Omental fat pad (tissue), 4 donors: ENCODE data around the gene EVA1C. TPM values are rescaled to one million over a fixed set of nuclear protein-coding genes. Genes with fewer than 3 reads are reported as not detected.

ENCODE experiments used
- ATAC-seq: fragments of 150-250 bp; one replicate; pipeline ENCODE4 v1.9.1; 2016; ENCODE audit warnings: mild to moderate bottlenecking, moderate library complexity; ENCODE audit not compliant: low FRiP score
- DNase-seq: peaks from one replicate; pipeline ENCODE4 v3.0.0-alpha.2; 2019; ENCODE audit warnings: low spot score
- total RNA-seq, 4 donors: library from RNA; depleted of rRNA; stranded (reverse); fragments of >200 nt; gene quantifications; one replicate each; pipeline ENCODE4 v1.1.0, GENCODE V29; 2016
- TF ChIP-seq, protein P1 (sequence below), 3 donors: fragments of 450-650 bp; IDR thresholded peaks; one replicate each; pipeline ENCODE4 v1.5.1; 2016 to 2017; ENCODE audit warnings: antibody characterized with exemption in 3 of 3, mild to moderate bottlenecking in 3 of 3, moderate library complexity in 2 of 3

Gene EVA1C
- total RNA-seq, 4 donors from 2014 or later = 41.1 to 108 (median 75.9) TPM

GRCh38 chr21:32370998-32371766 is 41.3 kb upstream of the EVA1C start:
- TF ChIP-seq, protein P1, sequence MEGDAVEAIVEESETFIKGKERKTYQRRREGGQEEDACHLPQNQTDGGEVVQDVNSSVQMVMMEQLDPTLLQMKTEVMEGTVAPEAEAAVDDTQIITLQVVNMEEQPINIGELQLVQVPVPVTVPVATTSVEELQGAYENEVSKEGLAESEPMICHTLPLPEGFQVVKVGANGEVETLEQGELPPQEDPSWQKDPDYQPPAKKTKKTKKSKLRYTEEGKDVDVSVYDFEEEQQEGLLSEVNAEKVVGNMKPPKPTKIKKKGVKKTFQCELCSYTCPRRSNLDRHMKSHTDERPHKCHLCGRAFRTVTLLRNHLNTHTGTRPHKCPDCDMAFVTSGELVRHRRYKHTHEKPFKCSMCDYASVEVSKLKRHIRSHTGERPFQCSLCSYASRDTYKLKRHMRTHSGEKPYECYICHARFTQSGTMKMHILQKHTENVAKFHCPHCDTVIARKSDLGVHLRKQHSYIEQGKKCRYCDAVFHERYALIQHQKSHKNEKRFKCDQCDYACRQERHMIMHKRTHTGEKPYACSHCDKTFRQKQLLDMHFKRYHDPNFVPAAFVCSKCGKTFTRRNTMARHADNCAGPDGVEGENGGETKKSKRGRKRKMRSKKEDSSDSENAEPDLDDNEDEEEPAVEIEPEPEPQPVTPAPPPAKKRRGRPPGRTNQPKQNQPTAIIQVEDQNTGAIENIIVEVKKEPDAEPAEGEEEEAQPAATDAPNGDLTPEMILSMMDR (IDR thresholded peaks at IDR 0.05) = no peak
- DNase-seq (no peak), ATAC-seq (peak; percentile 19)

GRCh38 chr21:32371913-32372314 is 40.6 kb upstream of the EVA1C start:
- no peak for DNase-seq
- peak; percentile 93 for ATAC-seq
- TF ChIP-seq, protein P1 (IDR thresholded peaks at IDR 0.05) = no peak

- ATAC-seq (no peak), DNase-seq (no peak)
- TF ChIP-seq, protein P1 (IDR thresholded peaks at IDR 0.05) = no peak
These were observed 39.8 kb upstream of the EVA1C start for GRCh38 chr21:32372755-32373154.

- ATAC-seq (no peak), DNase-seq (no peak)
- TF ChIP-seq, protein P1 (IDR thresholded peaks at IDR 0.05) = no peak
These were observed 35.0 kb upstream of the EVA1C start for GRCh38 chr21:32377506-32377905.

DNA sequence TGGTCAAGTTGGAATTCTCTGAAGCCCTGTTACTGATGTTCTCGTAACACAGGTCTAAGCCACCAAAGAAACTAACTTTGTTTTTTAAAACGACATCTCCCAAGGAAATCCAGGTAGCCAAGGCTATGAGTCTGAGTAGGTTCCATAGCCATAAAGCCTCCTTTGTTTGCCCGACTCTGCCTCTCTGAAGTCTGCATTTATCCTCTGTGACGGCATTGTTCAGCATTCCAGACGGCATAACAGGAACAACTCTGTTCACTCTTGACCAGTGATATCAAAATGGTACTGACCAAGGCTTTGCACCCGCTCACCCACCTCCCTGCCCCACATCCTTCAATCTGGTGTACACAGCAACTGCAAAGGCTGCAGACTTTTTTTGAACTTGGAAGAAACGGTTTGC is 34.5 kb upstream of the EVA1C start:
- no peak for DNase-seq
- ATAC-seq = no peak
- TF ChIP-seq, protein P1 (IDR thresholded peaks at IDR 0.05) = no peak

- TF ChIP-seq, protein P1 (IDR thresholded peaks at IDR 0.05) = no peak
- DNase-seq (no peak), ATAC-seq (no peak)
These were observed 33.5 kb upstream of the EVA1C start for GRCh38 chr21:32378956-32379355.

DNA sequence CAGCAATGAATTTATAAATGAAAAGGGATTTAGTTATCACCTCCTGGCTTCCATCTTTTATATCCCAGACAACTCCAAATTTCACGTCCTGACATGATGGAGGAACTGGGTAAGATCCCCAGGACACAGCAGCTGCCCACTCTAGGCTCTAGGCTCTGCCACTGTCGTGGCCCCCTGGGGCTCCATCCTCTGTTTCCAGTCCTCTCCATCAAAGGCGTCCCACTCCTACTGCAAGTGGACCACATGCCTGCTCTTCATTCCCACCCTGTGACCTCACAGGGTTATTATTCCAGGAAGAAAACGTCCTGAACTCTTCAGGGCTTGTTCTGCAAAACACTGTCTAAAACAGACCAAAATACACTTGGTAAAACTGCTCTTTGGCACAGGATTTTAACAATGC is 31.6 kb upstream of the EVA1C start:
- ATAC-seq (no peak), DNase-seq (no peak)

More for the DNA sequence above, 31.6 kb upstream of the EVA1C start:
- TF ChIP-seq, protein P1 (IDR thresholded peaks at IDR 0.05) = no peak
